AG09319 (cell line): ENCODE data around the gene CDC42SE2.
"Not testable (repeated sequence)": the region's sequence is repeated elsewhere in the genome, so short reads cannot be mapped to it uniquely, and the experiment has no call there.

Experiments
- DNase-seq: peaks from one replicate; pipeline ENCODE4 v3.0.0-alpha.2; 2010; ENCODE audit warnings: low read depth; ENCODE audit errors: extremely low read depth
- TF ChIP-seq, protein P1 (sequence below): IDR thresholded peaks from 2 replicates; pipeline ENCODE4 v1.5.1; 2011; ENCODE audit warnings: low read depth, mild to moderate bottlenecking, inconsistent platforms, low read length, moderate library complexity

Gene CDC42SE2

DNA sequence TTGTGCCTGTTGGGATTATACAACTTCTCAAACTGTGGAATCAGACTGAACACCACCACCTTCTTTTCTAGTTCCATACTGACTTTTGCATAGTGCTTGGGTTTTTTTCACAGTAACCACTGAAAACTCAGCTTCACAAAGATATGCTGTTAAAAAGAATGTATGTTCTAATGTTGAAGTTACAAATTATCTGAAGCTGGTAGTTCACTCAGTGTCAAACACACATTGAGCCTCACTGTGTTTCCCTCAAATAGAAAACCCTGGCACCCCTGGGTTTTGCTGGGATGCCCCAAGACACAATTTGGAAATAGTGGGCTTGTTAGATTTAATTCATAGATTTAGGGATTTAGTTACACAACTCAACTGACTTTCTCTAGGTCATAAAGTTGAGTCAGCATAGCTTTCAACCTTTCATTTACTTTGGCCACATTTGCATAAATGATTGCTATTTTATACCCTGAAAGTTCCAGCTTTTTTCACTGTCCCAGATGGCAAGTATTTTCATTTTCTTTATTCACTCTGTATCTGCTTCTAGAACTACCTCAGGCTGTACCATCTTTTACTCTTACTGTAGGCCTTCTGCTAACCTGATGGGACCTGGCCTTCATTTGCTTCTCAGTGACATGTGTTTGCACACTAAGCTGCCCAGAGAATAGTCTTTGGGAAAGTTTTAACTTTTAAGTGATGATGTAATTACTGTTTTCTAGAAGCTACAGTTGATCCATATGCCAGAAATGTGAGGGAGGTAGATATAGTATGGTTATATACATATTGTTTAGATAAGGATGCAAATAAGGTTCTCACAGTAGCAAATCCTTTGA lies 115.1 kb downstream of the CDC42SE2 start:
- DNase-seq: no peak
- TF ChIP-seq, protein P1, sequence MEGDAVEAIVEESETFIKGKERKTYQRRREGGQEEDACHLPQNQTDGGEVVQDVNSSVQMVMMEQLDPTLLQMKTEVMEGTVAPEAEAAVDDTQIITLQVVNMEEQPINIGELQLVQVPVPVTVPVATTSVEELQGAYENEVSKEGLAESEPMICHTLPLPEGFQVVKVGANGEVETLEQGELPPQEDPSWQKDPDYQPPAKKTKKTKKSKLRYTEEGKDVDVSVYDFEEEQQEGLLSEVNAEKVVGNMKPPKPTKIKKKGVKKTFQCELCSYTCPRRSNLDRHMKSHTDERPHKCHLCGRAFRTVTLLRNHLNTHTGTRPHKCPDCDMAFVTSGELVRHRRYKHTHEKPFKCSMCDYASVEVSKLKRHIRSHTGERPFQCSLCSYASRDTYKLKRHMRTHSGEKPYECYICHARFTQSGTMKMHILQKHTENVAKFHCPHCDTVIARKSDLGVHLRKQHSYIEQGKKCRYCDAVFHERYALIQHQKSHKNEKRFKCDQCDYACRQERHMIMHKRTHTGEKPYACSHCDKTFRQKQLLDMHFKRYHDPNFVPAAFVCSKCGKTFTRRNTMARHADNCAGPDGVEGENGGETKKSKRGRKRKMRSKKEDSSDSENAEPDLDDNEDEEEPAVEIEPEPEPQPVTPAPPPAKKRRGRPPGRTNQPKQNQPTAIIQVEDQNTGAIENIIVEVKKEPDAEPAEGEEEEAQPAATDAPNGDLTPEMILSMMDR: no peak

DNA sequence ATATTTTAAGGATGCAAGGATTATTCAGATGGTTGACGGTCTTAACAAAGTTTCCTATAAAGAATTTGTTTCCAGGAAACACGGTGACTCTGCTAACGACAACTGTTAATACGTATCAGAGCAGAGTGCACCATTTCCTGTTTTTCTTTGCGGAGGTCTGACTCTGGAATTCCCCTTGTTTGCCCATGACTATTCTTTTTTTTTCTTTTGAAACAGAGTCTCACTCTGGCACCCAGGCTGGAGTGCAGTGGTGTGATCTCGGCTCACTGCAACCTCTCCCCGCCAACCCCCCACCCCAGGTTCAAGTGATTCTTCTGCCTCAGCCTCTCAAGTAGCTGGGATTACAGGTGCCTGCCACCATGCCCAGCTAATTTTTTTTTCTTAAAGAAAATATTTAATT lies 115.9 kb downstream of the CDC42SE2 start:
- DNase-seq: no peak
- TF ChIP-seq, protein P1: no peak

DNA sequence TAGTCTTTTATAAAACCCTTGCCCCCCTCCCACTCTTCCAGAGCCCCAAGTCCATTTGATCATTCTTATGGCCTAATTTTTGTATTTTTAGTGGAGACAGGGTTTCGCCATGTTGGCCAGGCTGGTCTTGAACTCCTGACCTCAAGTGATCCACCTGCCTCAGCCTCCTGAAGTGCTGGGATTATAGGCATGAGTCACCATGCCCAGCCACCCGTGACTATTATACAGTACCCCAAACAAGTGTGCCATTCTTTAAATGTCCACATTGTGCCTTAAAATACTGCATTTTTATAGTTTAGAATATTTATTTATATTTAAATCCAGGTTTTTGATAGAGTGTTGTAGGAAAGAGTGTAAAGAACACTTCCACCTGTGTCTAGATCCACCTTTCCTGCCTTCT lies 116.4 kb downstream of the CDC42SE2 start:
- not testable (repeated sequence) for DNase-seq

DNA sequence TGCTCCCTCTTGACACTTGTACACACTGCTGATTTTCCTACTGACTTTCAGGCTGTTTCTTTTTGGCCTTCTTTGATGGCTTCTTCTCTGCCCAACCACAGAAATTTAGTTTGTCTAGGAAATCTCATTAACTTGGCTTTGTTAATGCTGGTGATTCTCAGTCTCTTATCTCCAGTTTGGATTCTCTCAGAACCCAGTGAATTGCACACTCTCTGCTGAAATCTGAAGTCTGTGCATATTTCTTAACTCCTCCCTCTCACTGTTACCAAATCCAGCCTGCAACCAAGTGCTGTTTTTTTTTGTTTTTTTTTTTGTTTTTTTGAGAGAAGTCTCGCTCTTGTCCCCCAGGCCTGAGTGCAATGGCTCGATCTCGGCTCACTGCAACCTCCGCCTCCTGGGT lies 117.2 kb downstream of the CDC42SE2 start:
- TF ChIP-seq, protein P1: no peak
- DNase-seq: no peak

DNA sequence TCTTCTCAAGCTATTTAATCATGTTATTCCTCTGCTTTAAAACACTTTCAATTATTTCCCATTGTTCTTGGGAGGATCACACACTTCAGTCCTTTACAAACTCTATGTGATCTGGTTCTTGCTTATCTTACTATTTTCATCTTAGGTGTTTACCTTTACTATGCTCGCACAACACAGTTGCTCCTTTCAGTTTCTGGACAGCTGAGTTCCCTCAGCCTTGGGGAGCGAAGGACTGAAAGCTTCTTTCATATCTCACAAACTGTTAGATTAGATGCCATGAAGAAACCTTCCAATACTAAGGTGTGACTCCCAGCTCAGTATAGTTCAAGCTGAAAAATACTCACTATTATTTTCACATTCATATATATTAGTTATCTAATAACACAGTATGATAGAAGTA lies 117.9 kb downstream of the CDC42SE2 start:
- TF ChIP-seq, protein P1: no peak

DNA sequence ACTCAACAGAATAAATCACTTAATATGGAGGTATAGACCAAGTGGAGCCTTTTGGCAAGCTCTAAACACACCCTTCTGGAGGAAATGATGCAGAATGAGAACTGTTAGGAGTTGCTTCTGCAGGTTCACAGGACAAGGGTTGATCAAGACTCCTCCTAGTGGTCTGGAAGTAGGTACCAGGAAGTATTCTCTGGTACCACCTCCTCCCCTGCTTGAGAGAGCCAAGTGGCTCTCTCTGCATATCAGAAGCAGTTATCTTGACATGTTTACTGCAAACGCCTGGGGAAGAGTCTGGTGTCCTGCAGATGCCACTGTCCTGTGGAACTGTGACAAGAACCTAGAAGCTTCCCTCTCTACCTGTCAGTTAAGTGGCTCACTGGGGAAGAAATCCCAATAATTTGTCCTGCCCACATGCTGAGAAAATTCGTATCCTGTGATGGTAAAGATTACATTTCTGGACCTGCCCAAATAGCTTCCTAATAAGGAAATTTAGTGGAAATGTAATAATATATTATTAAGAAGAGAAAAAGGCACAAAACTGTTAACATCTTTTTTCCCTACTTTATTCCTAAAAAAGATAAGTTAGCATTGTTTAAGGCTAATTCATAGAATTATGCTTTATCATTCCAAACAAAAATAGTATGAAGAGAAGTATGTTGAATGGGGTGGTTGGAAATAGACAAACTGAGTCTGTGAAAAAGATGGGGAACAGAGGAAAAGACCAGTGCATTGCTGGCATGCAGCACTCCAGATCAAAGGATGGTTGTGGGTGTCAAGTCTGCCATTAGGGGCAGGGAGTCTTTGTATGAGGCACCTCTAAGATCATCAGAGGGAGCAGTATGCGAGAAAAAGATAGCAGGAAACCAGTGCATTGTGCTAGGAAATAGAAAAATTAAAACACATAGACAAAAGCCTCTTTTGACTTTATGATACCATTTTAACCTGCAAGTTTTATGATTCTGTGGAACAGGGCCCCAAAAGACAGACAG lies 118.8 kb downstream of the CDC42SE2 start:
- no peak for DNase-seq
- TF ChIP-seq, protein P1: peak; percentile 20

More for the DNA sequence above, 117.9 kb downstream of the CDC42SE2 start:
- DNase-seq: no peak

DNA sequence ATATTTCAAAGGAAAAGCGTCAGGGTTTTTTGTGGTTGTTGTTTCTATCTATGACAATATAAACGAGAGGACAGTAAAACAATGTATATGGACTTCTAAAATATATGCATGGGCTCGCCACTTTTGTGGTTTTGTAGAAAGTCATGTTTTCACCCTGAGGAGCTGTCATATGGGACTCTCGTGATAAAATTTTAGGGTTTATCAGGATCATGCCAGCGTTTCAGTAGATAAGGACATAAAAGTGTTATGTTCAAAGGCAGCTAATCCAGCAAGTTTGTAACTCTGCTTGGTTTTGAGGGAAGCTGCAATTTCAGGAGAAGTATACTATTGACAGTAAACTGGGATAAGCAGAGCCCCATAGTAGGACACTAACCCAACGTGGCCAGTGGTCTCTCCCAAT lies 120.3 kb downstream of the CDC42SE2 start:
- no peak for DNase-seq
- TF ChIP-seq, protein P1: no peak
